ENCODE results near the gene FER1L5.

GRCh38 chr2:96737251-96737650, 94.7 kb downstream of the FER1L5 start:
- TF ChIP-seq POLR2A (IDR thresholded peaks at IDR 0.05): no peak
- no peak for TF ChIP-seq CTCF (IDR thresholded peaks at IDR 0.05)

Data from adrenal gland (tissue), 5 donors.